Stimulated activated memory B cell treated with anti-CD40 and anti-IgM and Interleukin-4, amounts not matched to agents 10 μg/mL and 1 μg/mL and 100 μg/mL, for 72 hours (primary cell): ENCODE data around the gene DOK5.

Source experiments
- ATAC-seq: fragments of 150-1000 bp; cut with Tn5 transposase; 2 replicates; pipeline ENCODE4 v1.10.0; 2021
- H3K27ac Mint-ChIP-seq: one replicate; pipeline ENCODE4 v1.8.0; 2022; ENCODE audit warnings: mild to moderate bottlenecking, mixed read lengths
- H3K27me3 Mint-ChIP-seq: one replicate; pipeline ENCODE4 v1.8.0; 2022; ENCODE audit warnings: mixed read lengths
- H3K36me3 Mint-ChIP-seq: one replicate; pipeline ENCODE4 v1.8.0; 2022; ENCODE audit warnings: mixed read lengths
- H3K4me1 Mint-ChIP-seq: one replicate; pipeline ENCODE4 v1.8.0; 2022; ENCODE audit warnings: mixed read lengths
- H3K4me3 Mint-ChIP-seq: one replicate; pipeline ENCODE4 v1.8.0; 2022; ENCODE audit warnings: mild to moderate bottlenecking, moderate library complexity, mixed read lengths
- H3K9me3 Mint-ChIP-seq: one replicate; pipeline ENCODE4 v1.8.0; 2022; ENCODE audit warnings: mixed read lengths

The DOK5 gene

GRCh38 chr20:54459279-54459678 is 16.1 kb upstream of the DOK5 start:
- H3K27me3 Mint-ChIP-seq: no peaks in the 10 kb centered on the region
- H3K9me3 Mint-ChIP-seq: no peaks in the 10 kb centered on the region
- no peak overlapping the region for H3K27ac Mint-ChIP-seq
- H3K4me1 Mint-ChIP-seq: no peaks in the 10 kb centered on the region
- H3K4me3 Mint-ChIP-seq: no peak overlapping the region
- ATAC-seq: no peak
- no peaks in the 10 kb centered on the region for H3K36me3 Mint-ChIP-seq

- no peak for ATAC-seq
- no peaks in the 10 kb centered on the region for H3K36me3 Mint-ChIP-seq
- H3K4me1 Mint-ChIP-seq: no peaks in the 10 kb centered on the region
- no peak overlapping the region for H3K27ac Mint-ChIP-seq
- H3K9me3 Mint-ChIP-seq: no peaks in the 10 kb centered on the region
- no peaks in the 10 kb centered on the region for H3K27me3 Mint-ChIP-seq
- no peak overlapping the region for H3K4me3 Mint-ChIP-seq
These were observed 11.4 kb upstream of the DOK5 start for GRCh38 chr20:54464003-54464402.

- Mint-ChIP-seq H3K4me3 (no peak overlapping the region), H3K27me3 (no peaks in the 10 kb centered on the region), H3K4me1 (no peaks in the 10 kb centered on the region), H3K9me3 (no peaks in the 10 kb centered on the region), H3K36me3 (no peaks in the 10 kb centered on the region), H3K27ac (no peak overlapping the region)
- no peak for ATAC-seq
These were observed 9.3 kb upstream of the DOK5 start for GRCh38 chr20:54466127-54466526.

- no peak overlapping the region for H3K27ac Mint-ChIP-seq
- ATAC-seq: no peak
- peaks cover 3% of the 10 kb centered on the region for H3K9me3 Mint-ChIP-seq
- no peaks in the 10 kb centered on the region for H3K36me3 Mint-ChIP-seq
- H3K4me1 Mint-ChIP-seq: no peaks in the 10 kb centered on the region
- no peaks in the 10 kb centered on the region for H3K27me3 Mint-ChIP-seq
- no peak overlapping the region for H3K4me3 Mint-ChIP-seq
These were observed 7.8 kb upstream of the DOK5 start for GRCh38 chr20:54467622-54468021.

GRCh38 chr20:54468082-54468481 is 7.3 kb upstream of the DOK5 start:
- H3K4me1 Mint-ChIP-seq: no peaks in the 10 kb centered on the region
- H3K9me3 Mint-ChIP-seq: peaks cover 3% of the 10 kb centered on the region
- no peak for ATAC-seq
- H3K27me3 Mint-ChIP-seq: no peaks in the 10 kb centered on the region
- H3K4me3 Mint-ChIP-seq: no peak overlapping the region
- no peak overlapping the region for H3K27ac Mint-ChIP-seq
- no peaks in the 10 kb centered on the region for H3K36me3 Mint-ChIP-seq

- Mint-ChIP-seq H3K4me1 (no peaks in the 10 kb centered on the region), H3K27me3 (peaks cover 10% of the 10 kb centered on the region), H3K36me3 (no peaks in the 10 kb centered on the region), H3K9me3 (peaks cover 3% of the 10 kb centered on the region), H3K27ac (no peak overlapping the region), H3K4me3 (no peak overlapping the region)
- ATAC-seq: no peak
These were observed 6.1 kb upstream of the DOK5 start for GRCh38 chr20:54469293-54469692.

GRCh38 chr20:54469952-54470351 is 5.4 kb upstream of the DOK5 start:
- no peak overlapping the region for H3K27ac Mint-ChIP-seq
- no peak overlapping the region for H3K4me3 Mint-ChIP-seq
- ATAC-seq: no peak
- peaks cover 3% of the 10 kb centered on the region for H3K9me3 Mint-ChIP-seq
- H3K27me3 Mint-ChIP-seq: peaks cover 16% of the 10 kb centered on the region
- no peaks in the 10 kb centered on the region for H3K36me3 Mint-ChIP-seq
- no peaks in the 10 kb centered on the region for H3K4me1 Mint-ChIP-seq

GRCh38 chr20:54470697-54471096 is 4.7 kb upstream of the DOK5 start:
- no peak overlapping the region for H3K4me3 Mint-ChIP-seq
- H3K4me1 Mint-ChIP-seq: peaks cover under 1% of the 10 kb centered on the region
- H3K27ac Mint-ChIP-seq: no peak overlapping the region
- H3K36me3 Mint-ChIP-seq: no peaks in the 10 kb centered on the region
- H3K27me3 Mint-ChIP-seq: peaks cover 24% of the 10 kb centered on the region
- ATAC-seq: no peak
- H3K9me3 Mint-ChIP-seq: peaks cover 3% of the 10 kb centered on the region

GRCh38 chr20:54472607-54473006 is 2.8 kb upstream of the DOK5 start:
- H3K4me1 Mint-ChIP-seq: peaks cover 10% of the 10 kb centered on the region
- ATAC-seq: no peak
- peaks cover 43% of the 10 kb centered on the region for H3K27me3 Mint-ChIP-seq
- H3K4me3 Mint-ChIP-seq: no peak overlapping the region
- H3K27ac Mint-ChIP-seq: no peak overlapping the region
- peaks cover 3% of the 10 kb centered on the region for H3K9me3 Mint-ChIP-seq
- no peaks in the 10 kb centered on the region for H3K36me3 Mint-ChIP-seq

- Mint-ChIP-seq H3K4me1 (peaks cover 10% of the 10 kb centered on the region), H3K9me3 (peaks cover 3% of the 10 kb centered on the region), H3K36me3 (no peaks in the 10 kb centered on the region), H3K27me3 (peaks cover 47% of the 10 kb centered on the region), H3K27ac (no peak overlapping the region), H3K4me3 (no peak overlapping the region)
- no peak for ATAC-seq
These were observed 2.1 kb upstream of the DOK5 start for GRCh38 chr20:54473340-54473739.

- Mint-ChIP-seq H3K36me3 (no peaks in the 10 kb centered on the region), H3K4me1 (peaks cover 10% of the 10 kb centered on the region), H3K27me3 (peaks cover 47% of the 10 kb centered on the region), H3K27ac (no peak overlapping the region), H3K4me3 (no peak overlapping the region), H3K9me3 (peaks cover 3% of the 10 kb centered on the region)
- no peak for ATAC-seq
These were observed 1.3 kb upstream of the DOK5 start for GRCh38 chr20:54474046-54474445.

GRCh38 chr20:54474866-54475265 is 527 bp upstream of the DOK5 start:
- H3K36me3 Mint-ChIP-seq: no peaks in the 10 kb centered on the region
- ATAC-seq: no peak
- peaks cover 3% of the 10 kb centered on the region for H3K9me3 Mint-ChIP-seq
- H3K27me3 Mint-ChIP-seq: peaks cover 55% of the 10 kb centered on the region
- no peak overlapping the region for H3K4me3 Mint-ChIP-seq
- peaks cover 10% of the 10 kb centered on the region for H3K4me1 Mint-ChIP-seq
- no peak overlapping the region for H3K27ac Mint-ChIP-seq

- Mint-ChIP-seq H3K36me3 (no peaks in the 10 kb centered on the region), H3K27ac (no peak overlapping the region), H3K9me3 (peaks cover 6% of the 10 kb centered on the region), H3K27me3 (peaks cover 68% of the 10 kb centered on the region), H3K4me1 (peaks cover 10% of the 10 kb centered on the region), H3K4me3 (no peak overlapping the region)
- ATAC-seq: no peak
These were observed 996 bp downstream of the DOK5 start for GRCh38 chr20:54476169-54477009.

- H3K4me3 Mint-ChIP-seq: no peak overlapping the region
- no peak for ATAC-seq
These were observed 2.0 kb downstream of the DOK5 start for GRCh38 chr20:54477191-54477955.

GRCh38 chr20:54479138-54479906 is 3.9 kb downstream of the DOK5 start:
- Mint-ChIP-seq H3K9me3 (peaks cover 4% of the 10 kb centered on the region), H3K27ac (no peak overlapping the region), H3K27me3 (peaks cover 62% of the 10 kb centered on the region), H3K4me1 (peaks cover 10% of the 10 kb centered on the region), H3K36me3 (no peaks in the 10 kb centered on the region), H3K4me3 (no peak overlapping the region)
- ATAC-seq: no peak

More at GRCh38 chr20:54477191-54477955, 2.0 kb downstream of the DOK5 start:
- Mint-ChIP-seq H3K4me1 (peaks cover 10% of the 10 kb centered on the region), H3K36me3 (no peaks in the 10 kb centered on the region), H3K27me3 (peaks cover 72% of the 10 kb centered on the region), H3K9me3 (peaks cover 4% of the 10 kb centered on the region), H3K27ac (no peak overlapping the region)
